Measurements from ENCODE around the gene EIF1AY. TPM values are rescaled to one million over a fixed set of nuclear protein-coding genes. Genes with fewer than 3 reads are reported as not detected.

EIF1AY gene
- total RNA-seq: 34.8 TPM in 1 of 2 replicates, not detected in the other

GRCh38 chrY:20575531-20576121 is at the start of gene EIF1AY:
EIF1AY (plus strand) TSS chrY:20575776; CDS start chrY:20575872, 96 bp downstream.

Other genes starting within 250 kb of the EIF1AY start
- not detected in 2 replicates for gene RPS4Y2, start 180.3 kb downstream of the EIF1AY start, total RNA-seq